Endodermal cell (in vitro differentiated cells): ENCODE data around the gene MTG1. TPM values are rescaled to one million over a fixed set of nuclear protein-coding genes. Genes with fewer than 3 reads are reported as not detected.
A peak's percentile ranks its signal among the peaks of the same experiment; 100 is the strongest.

Source experiments
- DNase-seq: peaks from one replicate; pipeline ENCODE4 v3.0.0-alpha.2; 2017
- H3K27ac ChIP-seq: 2 replicates; pipeline ENCODE4 v1.5.1; 2013; ENCODE audit warnings: mild to moderate bottlenecking, low read depth, low read length, moderate library complexity
- H3K27me3 ChIP-seq: 2 replicates; pipeline ENCODE4 v1.6.1; 2013; ENCODE audit warnings: mild to moderate bottlenecking, low read length, moderate library complexity; ENCODE audit not compliant: insufficient read depth, control insufficient read depth, poor library complexity, severe bottlenecking
- H3K36me3 ChIP-seq: 2 replicates; pipeline ENCODE4 v1.7.0; 2013; ENCODE audit warnings: mild to moderate bottlenecking, low read length, moderate library complexity; ENCODE audit not compliant: control insufficient read depth, insufficient read depth
- H3K4me1 ChIP-seq: one replicate; pipeline ENCODE4 v1.7.0; 2013; ENCODE audit warnings: low read length; ENCODE audit not compliant: control insufficient read depth, insufficient read depth
- H3K4me3 ChIP-seq: 2 replicates; pipeline ENCODE4 v1.5.1; 2013; ENCODE audit warnings: mild to moderate bottlenecking, low read length, moderate library complexity
- H3K9ac ChIP-seq: 2 replicates; pipeline ENCODE4 v1.6.1; 2013; ENCODE audit warnings: mild to moderate bottlenecking, low read length, moderate library complexity; ENCODE audit not compliant: poor library complexity, severe bottlenecking; ENCODE audit errors: extremely low read depth
- H3K9me3 ChIP-seq: 2 replicates; pipeline ENCODE4 v1.6.1; 2013; ENCODE audit warnings: mild to moderate bottlenecking, low read length, moderate library complexity; ENCODE audit not compliant: control insufficient read depth
- H3K27ac Mint-ChIP-seq: 2 replicates; pipeline ENCODE4 v1.8.0; 2020; ENCODE audit warnings: mixed read lengths
- H3K27me3 Mint-ChIP-seq: 2 replicates; pipeline ENCODE4 v1.8.0; 2021; ENCODE audit warnings: mild to moderate bottlenecking, mixed read lengths; ENCODE audit not compliant: insufficient read depth
- H3K36me3 Mint-ChIP-seq: 2 replicates; pipeline ENCODE4 v1.8.0; 2020; ENCODE audit warnings: low read depth, mixed read lengths
- H3K4me1 Mint-ChIP-seq: 2 replicates; pipeline ENCODE4 v1.8.0; 2020; ENCODE audit warnings: mixed read lengths
- H3K4me3 Mint-ChIP-seq: 2 replicates; pipeline ENCODE4 v1.8.0; 2020; ENCODE audit warnings: mild to moderate bottlenecking, moderate library complexity, mixed read lengths
- H3K9me3 Mint-ChIP-seq: 2 replicates; pipeline ENCODE4 v1.8.0; 2020; ENCODE audit warnings: mild to moderate bottlenecking, mixed read lengths
- WGBS, 2 experiments: methylation state at CpG; one replicate each; pipeline versions ENCODE4 v1.1.5 to v1.1.7; 2013; ENCODE audit warnings: missing lambda C conversion rate in 2 of 2, mixed read lengths in 1 of 2; ENCODE audit not compliant: insufficient coverage in 1 of 2, insufficient read length in 1 of 2; 5-methylcytosine and 5-hydroxymethylcytosine counted together
- total RNA-seq, 2 donors: library from RNA; stranded (reverse); fragmentation: NEBNext Ultra II Directional in 1 of 2; extraction: Animal tissue kit (Norgen Biotek cat#: 25700) in 1 of 2; gene quantifications; 2 replicates in 1 of 2; 3 replicates in 1 of 2; pipeline ENCODE4 v1.2.1, GENCODE V29; 2021
- TF ChIP-seq, protein P1 (sequence below): fragments of 200-600 bp; sonication (generic); conservative IDR thresholded peaks from 2 replicates; pipeline ENCODE4 v1.5.0; 2021; ENCODE audit warnings: antibody characterized with exemption, mild to moderate bottlenecking

The MTG1 gene
- total RNA-seq, 2 donors from 2014 or later: 71.3 to 86.0 TPM

- H3K9me3 ChIP-seq: no peaks in the 10 kb centered on the region
- H3K27ac ChIP-seq: no peak overlapping the region
- Mint-ChIP-seq H3K27me3 (peaks cover 2% of the 10 kb centered on the region), H3K4me1 (peaks cover 7% of the 10 kb centered on the region), H3K9me3 (no peaks in the 10 kb centered on the region), H3K27ac (no peak overlapping the region), H3K36me3 (peaks cover 3% of the 10 kb centered on the region), H3K4me3 (no peak overlapping the region)
- 88 to 92% methylated on average over 11 to 16 of the region's 16 CpGs for WGBS, 2 experiments
- H3K27me3 ChIP-seq: no peaks in the 10 kb centered on the region
- no peak overlapping the region for H3K4me3 ChIP-seq
- TF ChIP-seq, protein P1, sequence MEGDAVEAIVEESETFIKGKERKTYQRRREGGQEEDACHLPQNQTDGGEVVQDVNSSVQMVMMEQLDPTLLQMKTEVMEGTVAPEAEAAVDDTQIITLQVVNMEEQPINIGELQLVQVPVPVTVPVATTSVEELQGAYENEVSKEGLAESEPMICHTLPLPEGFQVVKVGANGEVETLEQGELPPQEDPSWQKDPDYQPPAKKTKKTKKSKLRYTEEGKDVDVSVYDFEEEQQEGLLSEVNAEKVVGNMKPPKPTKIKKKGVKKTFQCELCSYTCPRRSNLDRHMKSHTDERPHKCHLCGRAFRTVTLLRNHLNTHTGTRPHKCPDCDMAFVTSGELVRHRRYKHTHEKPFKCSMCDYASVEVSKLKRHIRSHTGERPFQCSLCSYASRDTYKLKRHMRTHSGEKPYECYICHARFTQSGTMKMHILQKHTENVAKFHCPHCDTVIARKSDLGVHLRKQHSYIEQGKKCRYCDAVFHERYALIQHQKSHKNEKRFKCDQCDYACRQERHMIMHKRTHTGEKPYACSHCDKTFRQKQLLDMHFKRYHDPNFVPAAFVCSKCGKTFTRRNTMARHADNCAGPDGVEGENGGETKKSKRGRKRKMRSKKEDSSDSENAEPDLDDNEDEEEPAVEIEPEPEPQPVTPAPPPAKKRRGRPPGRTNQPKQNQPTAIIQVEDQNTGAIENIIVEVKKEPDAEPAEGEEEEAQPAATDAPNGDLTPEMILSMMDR: peak; percentile 23
- H3K36me3 ChIP-seq: peaks cover 14% of the 10 kb centered on the region
- peaks cover 8% of the 10 kb centered on the region for H3K4me1 ChIP-seq
- DNase-seq: peak; percentile 61
- H3K9ac ChIP-seq: no peak overlapping the region
These were observed 40.6 kb upstream of the MTG1 start for GRCh38 chr10:133353202-133353959.

DNA sequence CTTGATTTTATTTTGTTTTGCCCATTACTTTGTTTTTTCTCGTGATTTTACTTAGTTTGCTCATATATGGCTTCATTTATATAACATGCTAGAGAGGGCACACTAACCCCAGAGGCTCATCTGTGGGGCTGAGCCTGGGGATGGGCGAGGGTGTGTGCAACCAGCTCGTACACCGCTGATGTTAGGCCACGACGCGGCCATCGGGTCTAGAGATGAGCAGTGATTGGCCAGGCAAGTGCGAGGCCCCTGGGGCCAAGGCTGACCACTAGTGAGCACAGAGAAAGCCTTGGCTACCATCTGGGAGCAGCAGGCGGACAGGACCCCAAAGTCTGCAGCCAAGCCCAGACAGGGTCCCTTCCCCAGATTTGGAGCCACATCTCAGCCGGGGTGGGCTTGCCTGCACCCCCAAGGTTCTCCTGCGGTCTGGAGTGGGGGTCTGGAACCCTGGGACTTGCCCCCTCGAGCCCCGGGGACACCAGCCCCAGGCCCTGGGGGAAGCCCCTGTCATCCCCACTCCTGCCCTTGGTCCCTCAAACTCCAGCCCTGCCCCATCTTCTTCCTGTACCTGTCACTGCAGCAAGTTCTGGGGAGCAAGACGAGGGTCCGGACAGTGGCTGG lies 39.9 kb upstream of the MTG1 start:
- no peak overlapping the region for H3K27ac Mint-ChIP-seq
- no peaks in the 10 kb centered on the region for H3K9me3 ChIP-seq
- no peak for DNase-seq
- H3K4me1 Mint-ChIP-seq: peaks cover 5% of the 10 kb centered on the region
- H3K27me3 Mint-ChIP-seq: peaks cover 1% of the 10 kb centered on the region
- H3K9ac ChIP-seq: no peak overlapping the region
- no peaks in the 10 kb centered on the region for H3K27me3 ChIP-seq
- TF ChIP-seq, protein P1: no peak
- 88 to 94% methylated on average over 10 to 16 of the region's 16 CpGs for WGBS, 2 experiments
- no peak overlapping the region for H3K4me3 ChIP-seq
- no peak overlapping the region for H3K27ac ChIP-seq
- no peaks in the 10 kb centered on the region for H3K9me3 Mint-ChIP-seq
- H3K4me3 Mint-ChIP-seq: no peak overlapping the region
- H3K36me3 ChIP-seq: peaks cover 14% of the 10 kb centered on the region
- H3K4me1 ChIP-seq: peaks cover 8% of the 10 kb centered on the region
- peaks cover 3% of the 10 kb centered on the region for H3K36me3 Mint-ChIP-seq

- Mint-ChIP-seq H3K9me3 (no peaks in the 10 kb centered on the region), H3K36me3 (peaks cover 3% of the 10 kb centered on the region), H3K4me1 (peaks cover 2% of the 10 kb centered on the region), H3K4me3 (no peak overlapping the region), H3K27ac (no peak overlapping the region), H3K27me3 (no peaks in the 10 kb centered on the region)
- Histone ChIP-seq H3K9me3 (no peaks in the 10 kb centered on the region), H3K4me1 (peaks cover 8% of the 10 kb centered on the region), H3K4me3 (no peak overlapping the region), H3K27me3 (no peaks in the 10 kb centered on the region), H3K27ac (no peak overlapping the region), H3K9ac (no peak overlapping the region), H3K36me3 (peaks cover 14% of the 10 kb centered on the region)
- TF ChIP-seq, protein P1: no peak
- DNase-seq: no peak
- WGBS, 2 experiments: 91 to 96% methylated on average over 12 to 14 of the region's 14 CpGs
These were observed 39.2 kb upstream of the MTG1 start for GRCh38 chr10:133354672-133355240.
